ENCODE data around the gene MARCHF4. TPM values are rescaled to one million over a fixed set of nuclear protein-coding genes. Genes with fewer than 3 reads are reported as not detected.

Gene MARCHF4, protein sequence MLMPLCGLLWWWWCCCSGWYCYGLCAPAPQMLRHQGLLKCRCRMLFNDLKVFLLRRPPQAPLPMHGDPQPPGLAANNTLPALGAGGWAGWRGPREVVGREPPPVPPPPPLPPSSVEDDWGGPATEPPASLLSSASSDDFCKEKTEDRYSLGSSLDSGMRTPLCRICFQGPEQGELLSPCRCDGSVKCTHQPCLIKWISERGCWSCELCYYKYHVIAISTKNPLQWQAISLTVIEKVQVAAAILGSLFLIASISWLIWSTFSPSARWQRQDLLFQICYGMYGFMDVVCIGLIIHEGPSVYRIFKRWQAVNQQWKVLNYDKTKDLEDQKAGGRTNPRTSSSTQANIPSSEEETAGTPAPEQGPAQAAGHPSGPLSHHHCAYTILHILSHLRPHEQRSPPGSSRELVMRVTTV
- total RNA-seq (2012; rRNA removed) (2.3 and 3.1 TPM in 2 replicates), polyA plus RNA-seq (2012; rRNA removed) (12.0 and 12.9 TPM in 2 replicates), Bru-seq, nascent RNA (percentile 74 among the genes with signal in this experiment), BruChase-seq, experiment 1, labeled RNA remaining after a 6-hour chase (percentile 64 among the genes with signal in this experiment), BruChase-seq, experiment 2, labeled RNA remaining after a 2-hour chase (percentile 55 among the genes with signal in this experiment)
- polyA plus RNA-seq (2012; cell fraction: cytosol; rRNA removed) = 6.7 and 8.3 TPM in 2 replicates
- 5.3 and 6.4 TPM in 2 replicates for polyA plus RNA-seq (2012; cell fraction: nucleus; rRNA removed; ENCODE audit: low replicate concordance)
- long read RNA-seq, full-length matches to known transcripts = 4 of 16 reads
- long read RNA-seq, partial matches to known transcripts = 0 of 16 reads
- long read RNA-seq, other reads (novel, unspliced or antisense) = 12 of 16 reads

DNA sequence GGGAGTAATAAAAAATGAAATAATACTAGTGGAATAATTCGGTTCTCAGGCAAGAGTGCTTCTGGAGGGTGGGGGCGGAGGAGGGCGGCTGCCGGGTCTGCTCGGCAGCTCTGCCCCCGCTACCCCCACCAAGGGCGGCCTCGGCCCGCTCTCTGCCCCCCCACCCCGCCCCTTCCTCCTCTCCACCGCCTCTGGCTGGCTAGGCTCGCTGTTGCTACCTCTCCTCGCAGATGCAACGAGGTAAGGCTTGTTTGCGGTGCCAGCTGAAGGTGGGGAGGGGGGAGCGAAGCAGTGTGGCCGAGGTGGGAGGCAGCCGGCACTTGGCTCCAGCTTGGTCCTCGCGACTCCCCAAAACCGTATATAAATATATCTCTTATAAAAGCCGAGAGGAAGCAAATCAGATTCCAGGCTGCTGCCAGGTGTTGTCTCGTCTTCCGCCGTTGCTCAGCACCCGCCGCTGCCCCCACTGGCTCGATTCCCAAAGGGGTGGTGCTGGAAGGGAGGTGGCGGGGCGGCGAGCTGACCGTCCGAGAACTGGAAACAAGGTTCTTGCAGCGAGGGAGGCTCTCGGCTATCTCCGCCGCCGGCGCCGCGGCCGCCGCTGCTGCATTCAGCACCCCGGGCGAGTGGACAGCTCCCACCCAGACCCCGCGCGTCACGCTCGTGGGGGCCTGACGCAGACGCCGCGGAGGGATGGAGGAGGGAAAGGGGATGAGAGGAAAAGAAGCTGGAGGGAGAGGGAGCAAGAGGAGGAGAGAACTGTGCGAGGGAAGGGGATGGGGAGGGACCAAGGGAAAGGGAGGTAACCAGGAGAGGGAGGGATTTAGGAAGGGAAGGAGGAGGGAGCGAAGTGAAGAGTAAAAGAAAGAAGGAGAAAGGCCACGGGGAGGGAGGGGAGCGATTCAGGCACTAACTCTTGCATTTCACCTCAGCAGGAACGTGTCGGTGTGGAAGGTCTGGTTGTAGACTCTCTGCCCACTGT lies at the start of gene MARCHF4:
TSS of gene MARCHF4 (minus strand) at position 763 of the 982 bp plus-strand sequence. CDS start 2,223 bp downstream, outside the sequence.
- peak within 1 kb of the TSS; percentile 99 for H3K56ac ChIP-seq (ENCODE audit: extremely low read depth, insufficient read depth, low read length)
- dilution Hi-C loops (cut with HindIII; ENCODE audit: low sequenced_read_pairs, unreplicated experiment) = no loop called here
- peaks cover 10 to 40% of the 10 kb centered on the region in 2 experiments for H3K79me1 ChIP-seq (ENCODE audit: low read depth in 1 of 2, low read length in 2 of 2)
- H3K23ac ChIP-seq (ENCODE audit: low read depth, low read length) = peak within 1 kb of the TSS; percentile 100
- ATAC-seq (ENCODE audit: low read depth) (peak; percentile 76), DNase-seq (peak; percentile 90)
- H2AFZ ChIP-seq (replicated peaks; ENCODE audit: low read length, poor library complexity) = peak within 1 kb of the TSS; percentile 89
- H4K8ac ChIP-seq (ENCODE audit: low read depth in 2 of 2, low read length in 2 of 2) = peak within 1 kb of the TSS; percentile 77 to 93
- H3K4me1 ChIP-seq (ENCODE audit: control insufficient read depth, insufficient read depth, low read length) = peaks cover 6% of the 10 kb centered on the region
- peak within 1 kb of the TSS; percentile 44; the same call in 1 of the 2 replicates for H4K5ac ChIP-seq (ENCODE audit: low read depth, low read length)
- peak within 1 kb of the TSS; percentile 95 for H2BK20ac ChIP-seq (ENCODE audit: low read depth, low read length)
- H3K27ac ChIP-seq (ENCODE audit: insufficient read depth, low read length) = peak within 1 kb of the TSS; percentile 74
- BruUV-seq (replicated peaks) = no TSS peak
- H4K91ac ChIP-seq (ENCODE audit: insufficient read depth, low read depth, low read length) = peak within 1 kb of the TSS; percentile 96
- H2AK9ac ChIP-seq (replicated peaks; ENCODE audit: low read depth, low read length, poor library complexity) = peak within 1 kb of the TSS; percentile 95
- H2BK120ac ChIP-seq (ENCODE audit: low read depth, low read length) = peak within 1 kb of the TSS; percentile 97
- H3K4me2 ChIP-seq (ENCODE audit: low read depth, low read length) = peak within 1 kb of the TSS; percentile 92
- peak within 1 kb of the TSS; percentile 65 for H3K9ac ChIP-seq (ENCODE audit: low read depth, low read length)
- intact Hi-C loops (cut with micrococcal nuclease) = loop anchor here (1.0 to 2.0 kb wide), 4 partner anchors 23 to 155 kb away; partner anchors contain the start of genes RPL37A and SMARCAL1
- H3K9me1 ChIP-seq (ENCODE audit: insufficient read depth, low read length) = peaks cover 13% of the 10 kb centered on the region; the same call in 1 of the 2 replicates
- peak within 1 kb of the TSS; percentile 90 for H2BK5ac ChIP-seq (ENCODE audit: low read depth, low read length, poor library complexity, severe bottlenecking)
- peak within 1 kb of the TSS; percentile 81 for H3K18ac ChIP-seq (ENCODE audit: low read depth, low read length)
- H2BK15ac ChIP-seq (ENCODE audit: low read depth, low read length) = peak within 1 kb of the TSS; percentile 86
- H4K20me1 ChIP-seq (ENCODE audit: insufficient read depth, low read length) = peaks cover 15% of the 10 kb centered on the region
- H3K36me3 ChIP-seq (ENCODE audit: control insufficient read depth, insufficient read depth, low read length) = no peaks in the 10 kb centered on the region
- H3K14ac ChIP-seq (replicated peaks; ENCODE audit: low read depth, low read length) = peak within 1 kb of the TSS; percentile 92
- no peaks in the 10 kb centered on the region for H3K27me3 ChIP-seq (ENCODE audit: control insufficient read depth, insufficient read depth, low read length)
- in situ Hi-C loops (cut with MboI; ENCODE audit: low sequenced_read_pairs) = no loop called here
- peak within 1 kb of the TSS; percentile 96 for H2AK5ac ChIP-seq (ENCODE audit: low read depth, low read length)
- H3K4ac ChIP-seq (ENCODE audit: low read depth, low read length) = peak within 1 kb of the TSS; percentile 94
- no peaks in the 10 kb centered on the region for H3K9me3 ChIP-seq (ENCODE audit: control insufficient read depth, insufficient read depth, low read length)
- ChIA-PET POLR2A (ENCODE audit: unreplicated experiment) (interaction anchor here (0.9 to 1.0 kb wide), 2 partner anchors 14 to 262 kb away, joined by 3 to 5 read pairs; no protein-coding TSS in a partner anchor), CTCF (interaction anchor here (0.7 to 1.2 kb wide), 3 partner anchors 18 to 222 kb away, joined by 3 to 6 read pairs (median 5); no protein-coding TSS in a partner anchor)
- peak within 1 kb of the TSS; percentile 59 for H3K4me3 ChIP-seq (ENCODE audit: insufficient read depth, low read depth, low read length)
- 0% methylated on average over 21 of the region's 60 CpGs; no CpG with 5 or more reads in 1 of the 2 experiments for WGBS, 2 experiments (ENCODE audit: extremely low coverage in 2 of 2, insufficient read length in 1 of 2)
- TF ChIP-seq CHD1 (IDR thresholded peaks at IDR 0.05; ENCODE audit: low read depth, low read length) = no peak
- peak; percentile 53; the same call in 1 of the 2 replicates for TF ChIP-seq BHLHE40 (IDR thresholded peaks at IDR 0.05; ENCODE audit: low read depth, low read length)
- 0 out of 2 replicates have a peak, but pooled peaks have one; percentile 36 for TF ChIP-seq NFE2L2 (IDR thresholded peaks at IDR 0.05; ENCODE audit: low read depth, low read length)
- TF ChIP-seq RFX5 (IDR thresholded peaks at IDR 0.05; ENCODE audit: low read depth, low read length) = no peak
- peak; percentile 98 for TF ChIP-seq MXI1 (IDR thresholded peaks at IDR 0.05; ENCODE audit: borderline replicate concordance, low read depth, low read length)
- TF ChIP-seq MAFK (IDR thresholded peaks at IDR 0.05; ENCODE audit: low read depth, low read length) = no peak
- peak; percentile 53; the same call in 1 of the 2 replicates for TF ChIP-seq FOS (IDR thresholded peaks at IDR 0.05; ENCODE audit: low read depth, low read length)
- TF ChIP-seq, protein P1, sequence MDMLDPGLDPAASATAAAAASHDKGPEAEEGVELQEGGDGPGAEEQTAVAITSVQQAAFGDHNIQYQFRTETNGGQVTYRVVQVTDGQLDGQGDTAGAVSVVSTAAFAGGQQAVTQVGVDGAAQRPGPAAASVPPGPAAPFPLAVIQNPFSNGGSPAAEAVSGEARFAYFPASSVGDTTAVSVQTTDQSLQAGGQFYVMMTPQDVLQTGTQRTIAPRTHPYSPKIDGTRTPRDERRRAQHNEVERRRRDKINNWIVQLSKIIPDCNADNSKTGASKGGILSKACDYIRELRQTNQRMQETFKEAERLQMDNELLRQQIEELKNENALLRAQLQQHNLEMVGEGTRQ (IDR thresholded peaks at IDR 0.05; ENCODE audit: low read depth, low read length) = peak; percentile 5; the same call in 1 of the 2 replicates
- peak; percentile 34; the same call in 1 of the 2 replicates for TF ChIP-seq SMC3 (IDR thresholded peaks at IDR 0.05; ENCODE audit: low read depth, low read length)
- TF ChIP-seq RAD21 (IDR thresholded peaks at IDR 0.05; ENCODE audit: low read length) = peak; percentile 32
- no peak for TF ChIP-seq CEBPB (IDR thresholded peaks at IDR 0.05; ENCODE audit: low read depth, low read length)
- TF ChIP-seq RCOR1 (IDR thresholded peaks at IDR 0.05; ENCODE audit: insufficient replicate concordance, low read length) = peak; percentile 97
- TF ChIP-seq POLR2A (IDR thresholded peaks at IDR 0.05; ENCODE audit: low read depth, low read length) = peak; percentile 27

Measured in IMR-90 (cell line).